ENCODE measurements around the gene MEX3C.

MEX3C gene

GRCh38 chr18:51191128-51191717, 6.3 kb downstream of the MEX3C start:
- DNase-seq (ENCODE audit: low spot score), result no peak

- DNase-seq (ENCODE audit: low spot score), result no peak
These were observed 7.5 kb downstream of the MEX3C start for GRCh38 chr18:51190000-51190399.

GRCh38 chr18:51188024-51188701, 9.3 kb downstream of the MEX3C start:
- DNase-seq (ENCODE audit: low spot score), result no peak

- peak; percentile 44 for DNase-seq (ENCODE audit: low spot score)
These were observed 12.4 kb downstream of the MEX3C start for GRCh38 chr18:51185075-51185474.

GRCh38 chr18:51184091-51184457, 13.4 kb downstream of the MEX3C start:
- DNase-seq (ENCODE audit: low spot score), result no peak

- no peak for DNase-seq (ENCODE audit: low spot score)
These were observed 13.9 kb downstream of the MEX3C start for GRCh38 chr18:51183372-51184090.

GRCh38 chr18:51182824-51183223, 14.7 kb downstream of the MEX3C start:
- no peak for DNase-seq (ENCODE audit: low spot score)

- DNase-seq (ENCODE audit: low spot score), result no peak
These were observed 25.7 kb downstream of the MEX3C start for GRCh38 chr18:51171625-51172259.

GRCh38 chr18:51171223-51171622, 26.3 kb downstream of the MEX3C start:
- no peak for DNase-seq (ENCODE audit: low spot score)

- no peak for DNase-seq (ENCODE audit: low spot score)
These were observed 26.8 kb downstream of the MEX3C start for GRCh38 chr18:51170664-51171063.

- no peak for DNase-seq (ENCODE audit: low spot score)
These were observed 27.8 kb downstream of the MEX3C start for GRCh38 chr18:51169731-51170130.

- no peak for DNase-seq (ENCODE audit: low spot score)
These were observed 28.4 kb downstream of the MEX3C start for GRCh38 chr18:51168960-51169662.

- no peak for DNase-seq (ENCODE audit: low spot score)
These were observed 29.3 kb downstream of the MEX3C start for GRCh38 chr18:51168026-51168742.

- no peak for DNase-seq (ENCODE audit: low spot score)
These were observed 32.2 kb downstream of the MEX3C start for GRCh38 chr18:51165296-51165695.

GRCh38 chr18:51164761-51165281, 32.7 kb downstream of the MEX3C start:
- no peak for DNase-seq (ENCODE audit: low spot score)

- DNase-seq (ENCODE audit: low spot score), result no peak
These were observed 33.1 kb downstream of the MEX3C start for GRCh38 chr18:51164342-51164741.

- no peak for DNase-seq (ENCODE audit: low spot score)
These were observed 33.9 kb downstream of the MEX3C start for GRCh38 chr18:51163543-51163942.

GRCh38 chr18:51162617-51163016, 34.9 kb downstream of the MEX3C start:
- no peak for DNase-seq (ENCODE audit: low spot score)

- DNase-seq (ENCODE audit: low spot score), result no peak
These were observed 36.8 kb downstream of the MEX3C start for GRCh38 chr18:51160646-51161045.

GRCh38 chr18:51157215-51157614, 40.3 kb downstream of the MEX3C start:
- no peak for DNase-seq (ENCODE audit: low spot score)

- DNase-seq (ENCODE audit: low spot score), result no peak
These were observed 42.9 kb downstream of the MEX3C start for GRCh38 chr18:51154431-51155063.
